ENCODE measurements around the gene KRTAP29-1.

KRTAP29-1 gene

GRCh38 chr17:41327411-41328120 lies 24.9 kb upstream of the KRTAP29-1 start:
- no peak for DNase-seq

- peak; percentile 28 for DNase-seq
These were observed 23.8 kb upstream of the KRTAP29-1 start for GRCh38 chr17:41326173-41327145.

- no peak for DNase-seq
These were observed 23.0 kb upstream of the KRTAP29-1 start for GRCh38 chr17:41325611-41326010.

GRCh38 chr17:41325126-41325525 lies 22.5 kb upstream of the KRTAP29-1 start:
- no peak for DNase-seq

GRCh38 chr17:41324180-41325075 lies 21.8 kb upstream of the KRTAP29-1 start:
- no peak for DNase-seq

GRCh38 chr17:41322903-41323895 lies 20.5 kb upstream of the KRTAP29-1 start:
- no peak for DNase-seq

GRCh38 chr17:41322094-41322902 lies 19.6 kb upstream of the KRTAP29-1 start:
- peak; percentile 72 for DNase-seq

GRCh38 chr17:41318231-41318630 lies 15.6 kb upstream of the KRTAP29-1 start:
- DNase-seq = no peak

- no peak for DNase-seq
These were observed 13.3 kb upstream of the KRTAP29-1 start for GRCh38 chr17:41315814-41316445.

- DNase-seq = no peak
These were observed 12.6 kb upstream of the KRTAP29-1 start, which contains the start of gene KRTAP17-1 for GRCh38 chr17:41315204-41315794. Gene KRTAP17-1, minus strand, starts transcription at chr17:41315710. Its CDS starts 60 bp downstream, at chr17:41315650.

GRCh38 chr17:41311111-41311510 lies 8.5 kb upstream of the KRTAP29-1 start:
- no peak for DNase-seq

- peak; percentile 58 for DNase-seq
These were observed 6.3 kb upstream of the KRTAP29-1 start, which contains the start of gene KRTAP16-1 for GRCh38 chr17:41308918-41309359. Gene KRTAP16-1, minus strand, starts transcription at chr17:41309309. Its CDS starts 56 bp downstream, at chr17:41309253.

- DNase-seq = peak; percentile 89
These were observed 5.7 kb upstream of the KRTAP29-1 start for GRCh38 chr17:41308251-41308917.

GRCh38 chr17:41307647-41308046 lies 5.0 kb upstream of the KRTAP29-1 start:
- DNase-seq = no peak

- no peak for DNase-seq
These were observed 1.4 kb upstream of the KRTAP29-1 start for GRCh38 chr17:41304091-41304490.

- DNase-seq = no peak
These were observed 330 bp upstream of the KRTAP29-1 start for GRCh38 chr17:41302981-41303380.

GRCh38 chr17:41301204-41301790 lies 1.4 kb downstream of the KRTAP29-1 start:
- no peak for DNase-seq

- DNase-seq = no peak
These were observed 4.1 kb downstream of the KRTAP29-1 start for GRCh38 chr17:41298458-41299135.
